GM23338 (cell line): ENCODE measurements around the gene TLDC2. TPM values are rescaled to one million over a fixed set of nuclear protein-coding genes. Genes with fewer than 3 reads are reported as not detected.

Experiments used
- ATAC-seq: fragments of 200-7000 bp; cut with Tn5 transposase; 3 replicates; pipeline ENCODE4 v1.9.1; 2020
- DNase-seq: peaks from one replicate; pipeline ENCODE4 v3.0.0-alpha.2; 2015; ENCODE audit warnings: low spot score
- H2AFZ ChIP-seq: fragments of 200-600 bp; sonication (generic); 2 replicates; pipeline ENCODE4 v1.8.0; 2016; ENCODE audit warnings: antibody characterized with exemption, mild to moderate bottlenecking, moderate library complexity
- H3F3A ChIP-seq: fragments of 200-600 bp; sonication (generic); replicated peaks from 2 replicates; pipeline ENCODE4 v1.8.0; 2017; ENCODE audit warnings: antibody characterized with exemption, mixed run types, low read depth
- H3K27ac ChIP-seq: fragments of 200-600 bp; sonication (generic); 2 replicates; pipeline ENCODE4 v1.6.1; 2016; ENCODE audit warnings: low read depth
- H3K27me3 ChIP-seq: fragments of 200-600 bp; sonication (generic); 2 replicates; pipeline ENCODE4 v1.8.0; 2016; ENCODE audit warnings: mild to moderate bottlenecking, mixed run types, moderate library complexity; ENCODE audit not compliant: insufficient read depth
- H3K36me3 ChIP-seq: fragments of 200-600 bp; sonication (generic); 2 replicates; pipeline ENCODE4 v1.8.0; 2016; ENCODE audit warnings: mild to moderate bottlenecking; ENCODE audit not compliant: insufficient read depth
- H3K4me1 ChIP-seq: fragments of 200-600 bp; sonication (generic); 2 replicates; pipeline ENCODE4 v1.8.0; 2016; ENCODE audit warnings: mild to moderate bottlenecking, moderate library complexity; ENCODE audit not compliant: insufficient read depth
- H3K4me2 ChIP-seq: fragments of 200-600 bp; sonication (generic); 2 replicates; pipeline ENCODE4 v1.7.1; 2017; ENCODE audit warnings: mixed run types
- H3K4me3 ChIP-seq: fragments of 200-600 bp; sonication (generic); 2 replicates; pipeline ENCODE4 v1.6.1; 2016; ENCODE audit warnings: mixed run types
- H3K79me2 ChIP-seq: fragments of 200-600 bp; sonication (generic); replicated peaks from 2 replicates; pipeline ENCODE4 v1.8.0; 2017; ENCODE audit warnings: mild to moderate bottlenecking; ENCODE audit not compliant: insufficient read depth
- H3K9me2 ChIP-seq: fragments of 200-600 bp; sonication (generic); 2 replicates; pipeline ENCODE4 v1.8.0; 2017; ENCODE audit not compliant: insufficient read depth
- H4K20me1 ChIP-seq: fragments of 200-600 bp; sonication (generic); replicated peaks from 2 replicates; pipeline ENCODE4 v1.8.0; 2017; ENCODE audit warnings: mild to moderate bottlenecking; ENCODE audit not compliant: insufficient read depth
- H3K27ac Mint-ChIP-seq: 2 replicates; pipeline ENCODE4 v1.8.0; 2020; ENCODE audit warnings: inconsistent platforms, mild to moderate bottlenecking, moderate library complexity, mixed read lengths
- H3K27me3 Mint-ChIP-seq: 3 replicates; pipeline ENCODE4 v1.8.0; 2022; ENCODE audit warnings: low read depth, mild to moderate bottlenecking, moderate library complexity, mixed read lengths, inconsistent platforms; ENCODE audit not compliant: insufficient read depth, poor library complexity
- H3K36me3 Mint-ChIP-seq: 3 replicates; pipeline ENCODE4 v1.8.0; 2021; ENCODE audit warnings: low read depth, mild to moderate bottlenecking, inconsistent platforms, moderate library complexity, mixed read lengths
- H3K4me1 Mint-ChIP-seq: 3 replicates; pipeline ENCODE4 v1.8.0; 2020; ENCODE audit warnings: mild to moderate bottlenecking, inconsistent platforms, mixed read lengths
- H3K4me3 Mint-ChIP-seq: 3 replicates; pipeline ENCODE4 v1.8.0; 2021; ENCODE audit warnings: moderate library complexity, mild to moderate bottlenecking, inconsistent platforms, mixed read lengths
- H3K9me3 Mint-ChIP-seq: 3 replicates; pipeline ENCODE4 v1.8.0; 2020; ENCODE audit warnings: moderate library complexity, mild to moderate bottlenecking, inconsistent platforms, mixed read lengths
- CREB1 ChIP-seq: fragments of 250-450 bp; sonication (Bioruptor Pico); IDR thresholded peaks from 2 replicates; pipeline ENCODE4 v1.5.0; 2020; ENCODE audit warnings: low read depth, mild to moderate bottlenecking, moderate library complexity
- EZH2 ChIP-seq: fragments of 200-600 bp; sonication (generic); IDR thresholded peaks from one replicate; pipeline ENCODE4 v1.8.0; 2017; ENCODE audit warnings: antibody characterized with exemption, mild to moderate bottlenecking, low read depth; ENCODE audit not compliant: unreplicated experiment
- NANOG ChIP-seq: IDR thresholded peaks from 2 replicates; pipeline ENCODE4 v1.6.1; 2016; ENCODE audit warnings: antibody characterized with exemption, borderline replicate concordance
- POLR2AphosphoS5 ChIP-seq: IDR thresholded peaks from 2 replicates; pipeline ENCODE4 v1.6.1; 2016; ENCODE audit warnings: antibody characterized with exemption, low read depth
- STAT1 ChIP-seq: IDR thresholded peaks from one replicate; pipeline ENCODE4 v1.6.1; 2016; ENCODE audit warnings: antibody characterized with exemption; ENCODE audit not compliant: unreplicated experiment
- ZNF114 ChIP-seq: fragments of 250-450 bp; sonication (Bioruptor Pico); IDR thresholded peaks from 2 replicates; pipeline ENCODE4 v1.5.0; 2020; ENCODE audit warnings: mild to moderate bottlenecking, moderate library complexity
- polyA plus RNA-seq: library from polyadenylated mRNA; unstranded; fragments of >200 nt; fragmentation: Nextera tagmentation; extraction: Ambion mirVana; gene quantifications from 2 replicates; pipeline ENCODE4 v1.2.1, GENCODE V29; 2016
- total RNA-seq: library from RNA; depleted of rRNA; stranded (reverse); fragments of >200 nt; shearing (Covaris generic); gene quantifications from 2 replicates; pipeline ENCODE4 v1.2.3, GENCODE V29; 2014
- TF ChIP-seq, protein P1 (sequence below): IDR thresholded peaks from 2 replicates; pipeline ENCODE4 v1.6.1; 2016; ENCODE audit warnings: antibody characterized with exemption
- TF ChIP-seq, protein P2 (sequence below): IDR thresholded peaks from one replicate; pipeline ENCODE4 v1.6.1; 2018; ENCODE audit warnings: antibody characterized with exemption; ENCODE audit not compliant: unreplicated experiment
- TF ChIP-seq, protein P3 (sequence below): fragments of 250-450 bp; sonication (Bioruptor Pico); IDR thresholded peaks from 2 replicates; pipeline ENCODE4 v1.5.0; 2020; ENCODE audit warnings: mild to moderate bottlenecking, moderate library complexity

TLDC2 gene
- total and polyA plus RNA-seq, 2 experiments from 2014 or later: 0.16 to 0.38 TPM

DNA sequence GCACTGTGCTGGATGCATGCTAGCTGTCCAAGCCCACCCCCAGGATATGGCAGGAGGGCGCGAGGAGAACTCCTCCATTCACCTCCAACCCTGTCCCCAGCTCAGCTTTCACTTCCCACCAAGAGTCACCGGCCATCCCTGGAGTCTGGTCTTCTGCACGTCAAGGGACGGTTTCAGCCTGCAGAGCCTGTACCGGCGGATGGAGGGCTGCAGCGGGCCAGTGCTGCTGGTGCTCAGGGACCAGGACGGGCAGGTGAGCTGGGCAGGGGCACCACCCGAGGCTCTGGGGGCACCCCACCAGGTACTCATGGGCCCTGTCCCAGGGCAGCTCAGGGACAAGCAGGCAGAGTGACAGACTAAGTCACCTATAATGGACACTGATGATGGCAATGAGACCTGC, 3.0 kb downstream of the TLDC2 start:
- no peak overlapping the region for H2AFZ ChIP-seq
- Mint-ChIP-seq H3K36me3 (no peaks in the 10 kb centered on the region), H3K4me3 (no peak overlapping the region), H3K9me3 (no peaks in the 10 kb centered on the region), H3K4me1 (no peaks in the 10 kb centered on the region; the same call in 2 of the 3 replicates), H3K27me3 (no peaks in the 10 kb centered on the region), H3K27ac (no peak overlapping the region)
- DNase-seq: no peak
- TF ChIP-seq POLR2AphosphoS5 (no peak), NANOG (no peak)
- TF ChIP-seq, protein P1, sequence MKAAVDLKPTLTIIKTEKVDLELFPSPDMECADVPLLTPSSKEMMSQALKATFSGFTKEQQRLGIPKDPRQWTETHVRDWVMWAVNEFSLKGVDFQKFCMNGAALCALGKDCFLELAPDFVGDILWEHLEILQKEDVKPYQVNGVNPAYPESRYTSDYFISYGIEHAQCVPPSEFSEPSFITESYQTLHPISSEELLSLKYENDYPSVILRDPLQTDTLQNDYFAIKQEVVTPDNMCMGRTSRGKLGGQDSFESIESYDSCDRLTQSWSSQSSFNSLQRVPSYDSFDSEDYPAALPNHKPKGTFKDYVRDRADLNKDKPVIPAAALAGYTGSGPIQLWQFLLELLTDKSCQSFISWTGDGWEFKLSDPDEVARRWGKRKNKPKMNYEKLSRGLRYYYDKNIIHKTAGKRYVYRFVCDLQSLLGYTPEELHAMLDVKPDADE: no peak
- no peaks in the 10 kb centered on the region for H4K20me1 ChIP-seq
- H3K36me3 ChIP-seq: no peaks in the 10 kb centered on the region
- H3K27ac ChIP-seq: no peak overlapping the region
- no peaks in the 10 kb centered on the region for H3K79me2 ChIP-seq
- H3F3A ChIP-seq: no peaks in the 10 kb centered on the region
- ATAC-seq: no peak
- H3K4me3 ChIP-seq: no peak overlapping the region
- no peaks in the 10 kb centered on the region for H3K4me1 ChIP-seq
- no peak overlapping the region for H3K4me2 ChIP-seq
- no peaks in the 10 kb centered on the region for H3K9me2 ChIP-seq
- H3K27me3 ChIP-seq: no peaks in the 10 kb centered on the region

DNA sequence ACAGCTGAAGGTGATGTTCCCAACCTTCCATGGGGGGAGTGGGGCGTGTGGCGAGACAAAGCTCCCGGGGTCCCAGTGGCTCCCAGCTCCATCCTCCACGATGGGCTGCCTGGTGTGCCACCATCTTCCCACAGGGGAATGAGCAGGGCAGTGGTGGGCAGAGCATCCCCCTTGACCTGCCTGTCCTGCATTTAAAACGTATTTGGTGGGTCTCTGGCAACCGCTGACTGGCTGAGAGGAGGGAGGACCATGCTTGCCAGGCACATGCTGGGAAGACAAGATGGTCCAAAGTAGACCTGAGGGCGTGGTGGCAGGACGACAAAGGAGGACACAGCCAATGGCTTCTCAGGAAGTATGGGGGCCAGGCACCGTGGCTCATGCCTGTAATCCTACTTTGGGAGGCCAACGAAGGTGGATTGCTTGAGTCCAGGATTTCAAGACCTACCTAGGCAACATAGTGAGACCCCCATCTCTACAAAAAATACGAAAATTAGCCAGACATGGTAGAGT, 4.9 kb downstream of the TLDC2 start:
- Histone ChIP-seq H3K4me1 (no peaks in the 10 kb centered on the region), H3K27me3 (no peaks in the 10 kb centered on the region), H3K4me3 (no peak overlapping the region), H3K36me3 (no peaks in the 10 kb centered on the region), H3F3A (no peaks in the 10 kb centered on the region), H3K9me2 (no peaks in the 10 kb centered on the region), H4K20me1 (no peaks in the 10 kb centered on the region), H3K27ac (no peak overlapping the region), H3K4me2 (no peak overlapping the region), H3K79me2 (no peaks in the 10 kb centered on the region), H2AFZ (no peak overlapping the region)
- Mint-ChIP-seq H3K27me3 (no peaks in the 10 kb centered on the region), H3K36me3 (no peaks in the 10 kb centered on the region; the same call in 2 of the 3 replicates), H3K9me3 (no peaks in the 10 kb centered on the region), H3K4me1 (no peaks in the 10 kb centered on the region; the same call in 1 of the 3 replicates), H3K4me3 (no peak overlapping the region), H3K27ac (no peak overlapping the region)
- no peak for ATAC-seq
- DNase-seq: no peak
- TF ChIP-seq, protein P2, sequence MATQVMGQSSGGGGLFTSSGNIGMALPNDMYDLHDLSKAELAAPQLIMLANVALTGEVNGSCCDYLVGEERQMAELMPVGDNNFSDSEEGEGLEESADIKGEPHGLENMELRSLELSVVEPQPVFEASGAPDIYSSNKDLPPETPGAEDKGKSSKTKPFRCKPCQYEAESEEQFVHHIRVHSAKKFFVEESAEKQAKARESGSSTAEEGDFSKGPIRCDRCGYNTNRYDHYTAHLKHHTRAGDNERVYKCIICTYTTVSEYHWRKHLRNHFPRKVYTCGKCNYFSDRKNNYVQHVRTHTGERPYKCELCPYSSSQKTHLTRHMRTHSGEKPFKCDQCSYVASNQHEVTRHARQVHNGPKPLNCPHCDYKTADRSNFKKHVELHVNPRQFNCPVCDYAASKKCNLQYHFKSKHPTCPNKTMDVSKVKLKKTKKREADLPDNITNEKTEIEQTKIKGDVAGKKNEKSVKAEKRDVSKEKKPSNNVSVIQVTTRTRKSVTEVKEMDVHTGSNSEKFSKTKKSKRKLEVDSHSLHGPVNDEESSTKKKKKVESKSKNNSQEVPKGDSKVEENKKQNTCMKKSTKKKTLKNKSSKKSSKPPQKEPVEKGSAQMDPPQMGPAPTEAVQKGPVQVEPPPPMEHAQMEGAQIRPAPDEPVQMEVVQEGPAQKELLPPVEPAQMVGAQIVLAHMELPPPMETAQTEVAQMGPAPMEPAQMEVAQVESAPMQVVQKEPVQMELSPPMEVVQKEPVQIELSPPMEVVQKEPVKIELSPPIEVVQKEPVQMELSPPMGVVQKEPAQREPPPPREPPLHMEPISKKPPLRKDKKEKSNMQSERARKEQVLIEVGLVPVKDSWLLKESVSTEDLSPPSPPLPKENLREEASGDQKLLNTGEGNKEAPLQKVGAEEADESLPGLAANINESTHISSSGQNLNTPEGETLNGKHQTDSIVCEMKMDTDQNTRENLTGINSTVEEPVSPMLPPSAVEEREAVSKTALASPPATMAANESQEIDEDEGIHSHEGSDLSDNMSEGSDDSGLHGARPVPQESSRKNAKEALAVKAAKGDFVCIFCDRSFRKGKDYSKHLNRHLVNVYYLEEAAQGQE: no peak
- TF ChIP-seq, protein P3, sequence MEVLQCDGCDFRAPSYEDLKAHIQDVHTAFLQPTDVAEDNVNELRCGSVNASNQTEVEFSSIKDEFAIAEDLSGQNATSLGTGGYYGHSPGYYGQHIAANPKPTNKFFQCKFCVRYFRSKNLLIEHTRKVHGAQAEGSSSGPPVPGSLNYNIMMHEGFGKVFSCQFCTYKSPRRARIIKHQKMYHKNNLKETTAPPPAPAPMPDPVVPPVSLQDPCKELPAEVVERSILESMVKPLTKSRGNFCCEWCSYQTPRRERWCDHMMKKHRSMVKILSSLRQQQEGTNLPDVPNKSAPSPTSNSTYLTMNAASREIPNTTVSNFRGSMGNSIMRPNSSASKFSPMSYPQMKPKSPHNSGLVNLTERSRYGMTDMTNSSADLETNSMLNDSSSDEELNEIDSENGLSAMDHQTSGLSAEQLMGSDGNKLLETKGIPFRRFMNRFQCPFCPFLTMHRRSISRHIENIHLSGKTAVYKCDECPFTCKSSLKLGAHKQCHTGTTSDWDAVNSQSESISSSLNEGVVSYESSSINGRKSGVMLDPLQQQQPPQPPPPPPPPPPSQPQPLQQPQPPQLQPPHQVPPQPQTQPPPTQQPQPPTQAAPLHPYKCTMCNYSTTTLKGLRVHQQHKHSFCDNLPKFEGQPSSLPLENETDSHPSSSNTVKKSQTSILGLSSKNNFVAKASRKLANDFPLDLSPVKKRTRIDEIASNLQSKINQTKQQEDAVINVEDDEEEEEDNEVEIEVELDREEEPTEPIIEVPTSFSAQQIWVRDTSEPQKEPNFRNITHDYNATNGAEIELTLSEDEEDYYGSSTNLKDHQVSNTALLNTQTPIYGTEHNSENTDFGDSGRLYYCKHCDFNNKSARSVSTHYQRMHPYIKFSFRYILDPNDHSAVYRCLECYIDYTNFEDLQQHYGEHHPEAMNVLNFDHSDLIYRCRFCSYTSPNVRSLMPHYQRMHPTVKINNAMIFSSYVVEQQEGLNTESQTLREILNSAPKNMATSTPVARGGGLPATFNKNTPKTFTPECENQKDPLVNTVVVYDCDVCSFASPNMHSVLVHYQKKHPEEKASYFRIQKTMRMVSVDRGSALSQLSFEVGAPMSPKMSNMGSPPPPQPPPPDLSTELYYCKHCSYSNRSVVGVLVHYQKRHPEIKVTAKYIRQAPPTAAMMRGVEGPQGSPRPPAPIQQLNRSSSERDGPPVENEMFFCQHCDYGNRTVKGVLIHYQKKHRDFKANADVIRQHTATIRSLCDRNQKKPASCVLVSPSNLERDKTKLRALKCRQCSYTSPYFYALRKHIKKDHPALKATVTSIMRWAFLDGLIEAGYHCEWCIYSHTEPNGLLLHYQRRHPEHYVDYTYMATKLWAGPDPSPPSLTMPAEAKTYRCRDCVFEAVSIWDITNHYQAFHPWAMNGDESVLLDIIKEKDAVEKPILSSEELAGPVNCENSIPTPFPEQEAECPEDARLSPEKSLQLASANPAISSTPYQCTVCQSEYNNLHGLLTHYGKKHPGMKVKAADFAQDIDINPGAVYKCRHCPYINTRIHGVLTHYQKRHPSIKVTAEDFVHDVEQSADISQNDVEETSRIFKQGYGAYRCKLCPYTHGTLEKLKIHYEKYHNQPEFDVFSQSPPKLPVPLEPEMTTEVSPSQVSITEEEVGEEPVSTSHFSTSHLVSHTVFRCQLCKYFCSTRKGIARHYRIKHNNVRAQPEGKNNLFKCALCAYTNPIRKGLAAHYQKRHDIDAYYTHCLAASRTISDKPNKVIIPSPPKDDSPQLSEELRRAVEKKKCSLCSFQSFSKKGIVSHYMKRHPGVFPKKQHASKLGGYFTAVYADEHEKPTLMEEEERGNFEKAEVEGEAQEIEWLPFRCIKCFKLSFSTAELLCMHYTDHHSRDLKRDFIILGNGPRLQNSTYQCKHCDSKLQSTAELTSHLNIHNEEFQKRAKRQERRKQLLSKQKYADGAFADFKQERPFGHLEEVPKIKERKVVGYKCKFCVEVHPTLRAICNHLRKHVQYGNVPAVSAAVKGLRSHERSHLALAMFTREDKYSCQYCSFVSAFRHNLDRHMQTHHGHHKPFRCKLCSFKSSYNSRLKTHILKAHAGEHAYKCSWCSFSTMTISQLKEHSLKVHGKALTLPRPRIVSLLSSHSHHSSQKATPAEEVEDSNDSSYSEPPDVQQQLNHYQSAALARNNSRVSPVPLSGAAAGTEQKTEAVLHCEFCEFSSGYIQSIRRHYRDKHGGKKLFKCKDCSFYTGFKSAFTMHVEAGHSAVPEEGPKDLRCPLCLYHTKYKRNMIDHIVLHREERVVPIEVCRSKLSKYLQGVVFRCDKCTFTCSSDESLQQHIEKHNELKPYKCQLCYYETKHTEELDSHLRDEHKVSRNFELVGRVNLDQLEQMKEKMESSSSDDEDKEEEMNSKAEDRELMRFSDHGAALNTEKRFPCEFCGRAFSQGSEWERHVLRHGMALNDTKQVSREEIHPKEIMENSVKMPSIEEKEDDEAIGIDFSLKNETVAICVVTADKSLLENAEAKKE (CRISPR knock-in tag): no peak
- TF ChIP-seq ZNF114 (CRISPR knock-in tag): no peak
- no peak for TF ChIP-seq CREB1 (CRISPR knock-in tag)
- no peak for TF ChIP-seq POLR2AphosphoS5
- no peak for TF ChIP-seq STAT1
- no peak for TF ChIP-seq EZH2
